Suprapubic skin (tissue), 4 donors: Measurements from ENCODE around the gene DVL1. TPM values are rescaled to one million over a fixed set of nuclear protein-coding genes. Genes with fewer than 3 reads are reported as not detected.

Source experiments
- DNase-seq, 2 donors: peaks; one replicate each; pipeline ENCODE4 v3.0.0-alpha.2; 2019; ENCODE audit warnings: low spot score in 2 of 2
- H3K27ac ChIP-seq: fragments of 200-600 bp; sonication (generic); one replicate; pipeline ENCODE4 v1.5.1; 2019
- H3K27me3 ChIP-seq: fragments of 200-600 bp; sonication (generic); one replicate; pipeline ENCODE4 v1.5.1; 2019
- H3K36me3 ChIP-seq: fragments of 200-600 bp; sonication (generic); one replicate; pipeline ENCODE4 v1.5.1; 2019
- H3K4me1 ChIP-seq: fragments of 200-600 bp; sonication (generic); one replicate; pipeline ENCODE4 v1.5.1; 2019
- H3K4me3 ChIP-seq: fragments of 200-600 bp; sonication (generic); one replicate; pipeline ENCODE4 v1.5.1; 2019; ENCODE audit warnings: mild to moderate bottlenecking
- H3K9me3 ChIP-seq: fragments of 200-600 bp; sonication (generic); one replicate; pipeline ENCODE4 v1.5.1; 2019
- EP300 ChIP-seq: sonication (generic); formaldehyde crosslinking; IDR thresholded peaks from one replicate; pipeline ENCODE4 v1.6.1; 2017; ENCODE audit warnings: antibody characterized with exemption
- POLR2A ChIP-seq, 2 donors: fragments of 450-650 bp; IDR thresholded peaks; one replicate each; pipeline ENCODE4 v1.6.1; 2017; ENCODE audit warnings: antibody characterized with exemption in 2 of 2, mild to moderate bottlenecking in 2 of 2, moderate library complexity in 2 of 2
- POLR2AphosphoS5 ChIP-seq, 3 donors: sonication (generic); formaldehyde crosslinking; IDR thresholded peaks; one replicate each; pipeline ENCODE4 v1.6.1; 2017; ENCODE audit warnings: antibody characterized with exemption in 3 of 3
- WGBS: methylation state at CpG from one replicate; pipeline ENCODE4 v1.1.5; 2018; 5-methylcytosine and 5-hydroxymethylcytosine counted together
- total RNA-seq, 4 donors: library from RNA; depleted of rRNA; stranded (reverse); fragments of >200 nt; gene quantifications; one replicate each; pipeline ENCODE4 v1.1.0, GENCODE V29; 2016
- TF ChIP-seq, protein P1 (sequence below), 2 donors: fragments of 200-600 bp in 1 of 2; fragments of 450-650 bp in 1 of 2; sonication (generic) in 1 of 2; IDR thresholded peaks; one replicate each; pipeline ENCODE4 v1.5.1; 2016 to 2019; ENCODE audit warnings: antibody characterized with exemption in 2 of 2, mild to moderate bottlenecking in 1 of 2, moderate library complexity in 1 of 2

DVL1 gene
- total RNA-seq, 4 donors from 2014 or later: 99.4 to 151 (median 106) TPM

DNA sequence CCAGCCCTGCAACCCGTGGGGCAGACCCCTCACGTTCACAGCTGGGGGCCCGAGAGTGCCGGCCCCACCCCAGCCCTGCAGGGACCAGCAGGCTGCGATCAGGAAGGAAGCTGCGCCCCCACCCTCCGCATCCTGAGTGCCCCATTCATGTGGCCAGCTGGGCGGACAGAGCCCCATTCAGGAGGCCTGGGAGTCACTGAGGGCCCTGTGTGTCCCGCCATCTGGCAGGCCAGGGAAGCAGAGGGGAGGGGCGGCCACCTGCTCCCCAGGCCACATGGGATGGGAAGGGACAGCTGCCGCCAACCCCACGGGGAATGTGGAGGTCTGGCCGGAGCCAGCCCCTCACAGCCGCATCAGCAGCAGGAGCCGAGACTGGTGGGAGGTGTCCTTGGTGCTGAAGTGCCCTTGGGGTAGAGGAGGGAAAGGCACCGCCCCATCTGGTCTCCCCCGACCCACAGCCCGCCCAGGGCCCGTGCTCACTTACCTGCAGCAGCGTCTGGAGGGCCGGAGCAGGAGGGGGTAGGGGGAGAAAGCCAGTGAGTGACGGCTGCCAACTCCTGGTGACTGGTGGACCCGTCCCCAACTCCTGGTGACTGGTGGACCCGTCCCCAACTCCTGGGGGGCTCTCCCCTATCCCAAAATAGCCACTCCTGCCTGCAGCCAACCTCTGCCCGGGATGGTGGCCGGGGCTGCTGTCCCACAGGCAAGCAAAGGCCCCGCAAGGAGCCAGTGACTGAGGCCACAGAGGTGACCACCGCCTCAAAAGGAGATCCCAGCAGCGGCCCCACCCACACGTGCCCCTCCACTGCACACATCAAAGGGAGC lies 50.1 kb downstream of the DVL1 start:
- DNase-seq: no peak
- H3K36me3 ChIP-seq: peaks cover 59% of the 10 kb centered on the region
- 80% methylated on average over 6 of the region's 30 CpGs for WGBS

DNA sequence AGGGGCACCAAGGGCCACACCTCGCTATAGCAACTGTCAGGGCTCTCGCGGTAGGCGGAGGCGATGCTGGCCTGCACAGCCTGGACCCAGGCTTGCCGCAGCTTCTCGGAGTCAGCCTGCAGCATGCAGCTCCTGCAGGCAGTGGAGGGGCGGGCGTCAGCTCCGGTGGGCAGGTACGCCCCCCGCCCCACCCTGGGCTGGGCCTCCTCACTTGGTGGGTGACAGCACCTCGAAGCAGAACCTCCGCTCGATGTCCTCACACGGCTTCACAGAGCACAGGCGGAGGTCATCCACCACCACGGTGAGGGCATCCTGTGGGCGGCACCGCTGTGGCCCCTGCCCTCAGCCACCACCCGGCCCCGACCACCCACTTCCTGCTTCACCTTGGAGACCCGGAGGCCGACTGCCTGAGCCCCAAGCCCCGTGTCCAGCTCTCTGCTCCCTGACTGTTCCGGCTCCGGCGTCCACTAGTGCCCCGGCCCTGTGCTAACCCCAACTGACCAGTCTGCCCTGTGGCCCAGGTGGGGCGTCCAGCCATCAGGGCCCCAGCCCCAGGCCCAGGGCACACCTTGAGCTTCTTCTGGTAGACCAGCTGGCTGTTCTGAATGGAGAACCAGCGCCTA lies 51.3 kb downstream of the DVL1 start:
- Histone ChIP-seq H3K4me1 (peaks cover 15% of the 10 kb centered on the region), H3K36me3 (peaks cover 64% of the 10 kb centered on the region), H3K27ac (no peak overlapping the region), H3K4me3 (no peak overlapping the region), H3K27me3 (no peaks in the 10 kb centered on the region), H3K9me3 (no peaks in the 10 kb centered on the region)
- DNase-seq: no peak
- WGBS: 100% methylated on average over 2 of the region's 31 CpGs
- no peak for TF ChIP-seq EP300
- TF ChIP-seq, protein P1, sequence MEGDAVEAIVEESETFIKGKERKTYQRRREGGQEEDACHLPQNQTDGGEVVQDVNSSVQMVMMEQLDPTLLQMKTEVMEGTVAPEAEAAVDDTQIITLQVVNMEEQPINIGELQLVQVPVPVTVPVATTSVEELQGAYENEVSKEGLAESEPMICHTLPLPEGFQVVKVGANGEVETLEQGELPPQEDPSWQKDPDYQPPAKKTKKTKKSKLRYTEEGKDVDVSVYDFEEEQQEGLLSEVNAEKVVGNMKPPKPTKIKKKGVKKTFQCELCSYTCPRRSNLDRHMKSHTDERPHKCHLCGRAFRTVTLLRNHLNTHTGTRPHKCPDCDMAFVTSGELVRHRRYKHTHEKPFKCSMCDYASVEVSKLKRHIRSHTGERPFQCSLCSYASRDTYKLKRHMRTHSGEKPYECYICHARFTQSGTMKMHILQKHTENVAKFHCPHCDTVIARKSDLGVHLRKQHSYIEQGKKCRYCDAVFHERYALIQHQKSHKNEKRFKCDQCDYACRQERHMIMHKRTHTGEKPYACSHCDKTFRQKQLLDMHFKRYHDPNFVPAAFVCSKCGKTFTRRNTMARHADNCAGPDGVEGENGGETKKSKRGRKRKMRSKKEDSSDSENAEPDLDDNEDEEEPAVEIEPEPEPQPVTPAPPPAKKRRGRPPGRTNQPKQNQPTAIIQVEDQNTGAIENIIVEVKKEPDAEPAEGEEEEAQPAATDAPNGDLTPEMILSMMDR (IDR thresholded peaks at IDR 0.05): no peak
- no peak for TF ChIP-seq POLR2A (IDR thresholded peaks at IDR 0.05)
- no peak for TF ChIP-seq POLR2AphosphoS5 (IDR thresholded peaks at IDR 0.05)

More for the DNA sequence above, 50.1 kb downstream of the DVL1 start:
- Histone ChIP-seq H3K4me1 (peaks cover 26% of the 10 kb centered on the region), H3K4me3 (no peak overlapping the region), H3K27me3 (no peaks in the 10 kb centered on the region), H3K27ac (no peak overlapping the region), H3K9me3 (no peaks in the 10 kb centered on the region)
- TF ChIP-seq, protein P1 (IDR thresholded peaks at IDR 0.05): no peak
- TF ChIP-seq POLR2AphosphoS5 (IDR thresholded peaks at IDR 0.05) (no peak), EP300 (no peak), POLR2A (IDR thresholded peaks at IDR 0.05) (no peak)

DNA sequence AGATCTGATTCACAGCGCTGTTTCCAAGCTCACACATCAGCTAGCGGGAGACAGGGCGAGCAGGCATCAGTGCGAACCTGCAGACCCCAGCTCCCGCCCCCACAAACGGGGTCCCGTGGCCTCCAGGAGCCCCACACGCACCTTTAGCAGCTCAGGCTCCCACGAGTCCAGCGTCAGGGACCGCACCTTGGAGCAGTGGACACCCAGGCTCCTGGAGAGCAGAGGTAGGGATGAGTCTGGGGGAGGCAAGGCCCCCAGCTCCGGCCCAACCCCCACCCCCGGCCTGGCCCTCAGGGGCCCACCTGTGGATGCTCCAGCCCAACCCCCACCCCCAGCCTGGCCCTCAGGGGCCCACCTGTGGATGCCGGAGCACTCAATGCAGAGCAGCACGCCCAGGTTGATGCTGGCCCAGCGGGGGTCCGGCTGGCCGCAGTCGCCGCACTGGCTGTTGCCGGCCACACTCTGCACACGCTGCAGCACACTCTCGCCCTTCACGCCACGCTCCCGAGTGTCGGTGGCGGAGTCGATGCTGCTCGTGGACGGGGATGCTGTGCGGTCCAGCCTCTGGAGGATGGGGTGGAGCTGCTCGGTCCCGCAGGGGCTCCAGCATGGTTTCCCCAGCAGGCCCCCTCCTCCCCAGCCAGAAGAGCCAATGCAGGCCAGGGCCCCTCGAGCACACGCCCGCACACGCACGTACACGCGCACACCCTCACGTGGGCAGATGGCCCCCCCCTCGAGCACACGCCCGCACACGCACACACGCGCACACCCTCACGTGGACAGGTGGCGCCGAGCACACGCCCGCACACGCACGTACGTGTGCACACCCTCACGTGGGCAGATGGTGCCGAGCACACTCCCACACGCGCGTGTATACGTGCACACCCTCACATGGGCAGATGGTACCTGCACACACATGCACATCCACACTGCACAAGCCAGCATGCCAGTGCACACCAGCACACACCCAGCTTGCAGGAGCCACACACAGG lies 52.9 kb downstream of the DVL1 start:
- no peak for TF ChIP-seq POLR2A (IDR thresholded peaks at IDR 0.05)
- TF ChIP-seq, protein P1 (IDR thresholded peaks at IDR 0.05): no peak
- TF ChIP-seq POLR2AphosphoS5 (IDR thresholded peaks at IDR 0.05): no peak
- no peak for TF ChIP-seq EP300

DNA sequence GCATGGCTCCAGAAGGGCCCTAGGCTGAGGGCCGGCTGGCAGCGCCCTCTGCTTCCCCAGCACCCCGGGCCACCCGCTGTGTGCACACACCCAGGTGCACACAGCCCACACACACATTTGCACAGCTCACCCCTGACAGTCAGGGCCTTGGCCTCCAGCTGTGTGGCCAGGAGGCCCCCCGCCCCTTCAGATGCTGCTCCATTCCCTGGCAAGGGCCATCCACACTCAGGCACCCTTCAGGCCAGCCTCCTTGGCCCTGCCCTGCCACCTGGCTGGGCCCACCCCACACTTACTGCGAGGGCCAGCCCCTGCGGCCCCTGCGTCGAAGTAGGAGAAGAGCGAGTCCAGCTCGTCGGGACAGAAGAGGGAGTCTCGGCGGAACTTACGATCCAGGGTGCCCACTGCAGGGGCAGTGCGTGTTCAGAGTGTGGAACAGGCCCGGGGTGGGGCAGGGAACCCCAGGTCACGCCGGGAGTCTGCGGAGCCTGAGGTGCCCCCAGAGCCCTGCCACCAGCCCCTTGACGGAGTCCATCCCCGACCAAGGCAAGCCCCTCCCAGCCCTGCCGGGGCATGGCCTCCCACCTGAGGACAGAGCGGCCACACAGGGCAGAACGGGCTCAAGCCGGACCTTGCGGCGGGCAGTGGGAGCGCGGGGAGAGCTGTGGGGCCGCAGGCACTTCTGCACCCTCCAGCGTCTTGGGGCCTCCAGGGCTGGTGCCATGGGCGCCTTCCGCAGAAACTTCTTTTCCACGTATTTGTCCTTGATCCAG lies 53.9 kb downstream of the DVL1 start:
- 97% methylated on average over 18 of the region's 35 CpGs for WGBS

More for the DNA sequence above, 52.9 kb downstream of the DVL1 start:
- Histone ChIP-seq H3K4me1 (peaks cover 9% of the 10 kb centered on the region), H3K27me3 (no peaks in the 10 kb centered on the region), H3K36me3 (peaks cover 64% of the 10 kb centered on the region), H3K27ac (no peak overlapping the region), H3K9me3 (no peaks in the 10 kb centered on the region), H3K4me3 (no peak overlapping the region)
- no peak for DNase-seq
- 87% methylated on average over 22 of the region's 62 CpGs for WGBS

More for the DNA sequence above, 53.9 kb downstream of the DVL1 start:
- no peaks in the 10 kb centered on the region for H3K27me3 ChIP-seq
- peaks cover 20% of the 10 kb centered on the region for H3K4me1 ChIP-seq
- DNase-seq: no peak
- peaks cover 60% of the 10 kb centered on the region for H3K36me3 ChIP-seq
- H3K4me3 ChIP-seq: no peak overlapping the region
- H3K9me3 ChIP-seq: no peaks in the 10 kb centered on the region
- H3K27ac ChIP-seq: no peak overlapping the region
- no peak for TF ChIP-seq EP300
- TF ChIP-seq POLR2AphosphoS5 (IDR thresholded peaks at IDR 0.05): no peak
- TF ChIP-seq, protein P1 (IDR thresholded peaks at IDR 0.05): no peak
- no peak for TF ChIP-seq POLR2A (IDR thresholded peaks at IDR 0.05)
